Brain microvascular endothelial cell (primary cell): ENCODE data around the gene MED27.
A peak's percentile ranks its signal among the peaks of the same experiment; 100 is the strongest.

Experiments
- DNase-seq: peaks from one replicate; pipeline ENCODE4 v3.0.0-alpha.2; 2020
- H3K27ac ChIP-seq: fragments of 250-450 bp; sonication (Bioruptor Pico); 2 replicates; pipeline ENCODE4 v1.5.1; 2020; ENCODE audit warnings: mild to moderate bottlenecking, moderate library complexity
- H3K27me3 ChIP-seq: fragments of 250-450 bp; sonication (Bioruptor Pico); replicated peaks from 2 replicates; pipeline ENCODE4 v1.5.1; 2020; ENCODE audit warnings: mild to moderate bottlenecking
- H3K36me3 ChIP-seq: fragments of 250-450 bp; sonication (Bioruptor Pico); replicated peaks from 2 replicates; pipeline ENCODE4 v1.5.1; 2020; ENCODE audit warnings: mild to moderate bottlenecking
- H3K4me3 ChIP-seq: 2 replicates; pipeline ENCODE4 v1.5.1; 2011; ENCODE audit warnings: low read depth, mild to moderate bottlenecking, control low read depth, low read length, moderate library complexity
- in situ Hi-C: cut with HindIII; loops from 2 replicates; pipeline ENCODE4 v1.10.0; 2017; ENCODE audit warnings: low sequenced_read_pairs, low pct_ligation_motif_present
- TF ChIP-seq, protein P1 (sequence below): IDR thresholded peaks from 2 replicates; pipeline ENCODE4 v1.5.1; 2011; ENCODE audit warnings: low read depth, mild to moderate bottlenecking, moderate library complexity, low read length, control low read depth, inconsistent platforms; ENCODE audit errors: missing control alignments

MED27 gene

GRCh38 chr9:131986089-131986488 lies 93.6 kb downstream of the MED27 start:
- no peaks in the 10 kb centered on the region for H3K36me3 ChIP-seq
- H3K27ac ChIP-seq: no peak overlapping the region
- no peak for DNase-seq
- in situ Hi-C loops: no loop called here
- no peak overlapping the region for H3K4me3 ChIP-seq
- no peaks in the 10 kb centered on the region for H3K27me3 ChIP-seq
- TF ChIP-seq, protein P1, sequence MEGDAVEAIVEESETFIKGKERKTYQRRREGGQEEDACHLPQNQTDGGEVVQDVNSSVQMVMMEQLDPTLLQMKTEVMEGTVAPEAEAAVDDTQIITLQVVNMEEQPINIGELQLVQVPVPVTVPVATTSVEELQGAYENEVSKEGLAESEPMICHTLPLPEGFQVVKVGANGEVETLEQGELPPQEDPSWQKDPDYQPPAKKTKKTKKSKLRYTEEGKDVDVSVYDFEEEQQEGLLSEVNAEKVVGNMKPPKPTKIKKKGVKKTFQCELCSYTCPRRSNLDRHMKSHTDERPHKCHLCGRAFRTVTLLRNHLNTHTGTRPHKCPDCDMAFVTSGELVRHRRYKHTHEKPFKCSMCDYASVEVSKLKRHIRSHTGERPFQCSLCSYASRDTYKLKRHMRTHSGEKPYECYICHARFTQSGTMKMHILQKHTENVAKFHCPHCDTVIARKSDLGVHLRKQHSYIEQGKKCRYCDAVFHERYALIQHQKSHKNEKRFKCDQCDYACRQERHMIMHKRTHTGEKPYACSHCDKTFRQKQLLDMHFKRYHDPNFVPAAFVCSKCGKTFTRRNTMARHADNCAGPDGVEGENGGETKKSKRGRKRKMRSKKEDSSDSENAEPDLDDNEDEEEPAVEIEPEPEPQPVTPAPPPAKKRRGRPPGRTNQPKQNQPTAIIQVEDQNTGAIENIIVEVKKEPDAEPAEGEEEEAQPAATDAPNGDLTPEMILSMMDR: no peak

DNA sequence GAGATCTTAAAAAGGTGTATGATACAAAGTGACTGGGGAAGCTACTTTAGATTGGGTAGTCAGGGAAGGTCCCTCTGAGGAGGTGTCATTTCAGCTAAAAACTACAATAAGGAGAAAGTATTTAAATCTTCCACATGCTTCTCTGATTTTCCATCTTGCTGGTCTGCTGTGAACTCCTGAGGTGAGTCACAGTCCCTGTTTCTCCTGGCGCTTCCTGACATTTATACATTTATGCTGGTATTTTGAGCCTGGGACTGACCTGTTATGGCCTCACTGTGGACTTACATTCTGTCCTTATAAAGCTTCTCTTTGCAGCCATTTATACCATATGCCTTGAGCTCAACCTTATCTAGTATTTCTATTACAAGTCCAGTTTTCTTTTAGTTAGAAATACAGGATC lies 95.1 kb downstream of the MED27 start:
- no peak for DNase-seq
- Histone ChIP-seq H3K36me3 (no peaks in the 10 kb centered on the region), H3K27me3 (no peaks in the 10 kb centered on the region), H3K4me3 (no peak overlapping the region), H3K27ac (no peak overlapping the region)
- in situ Hi-C loops: no loop called here
- TF ChIP-seq, protein P1: no peak

- H3K36me3 ChIP-seq: no peaks in the 10 kb centered on the region
- no peaks in the 10 kb centered on the region for H3K27me3 ChIP-seq
- TF ChIP-seq, protein P1: no peak
- no peak overlapping the region for H3K27ac ChIP-seq
- DNase-seq: no peak
- in situ Hi-C loops: no loop called here
- no peak overlapping the region for H3K4me3 ChIP-seq
These were observed 96.9 kb downstream of the MED27 start for GRCh38 chr9:131982671-131983239.

DNA sequence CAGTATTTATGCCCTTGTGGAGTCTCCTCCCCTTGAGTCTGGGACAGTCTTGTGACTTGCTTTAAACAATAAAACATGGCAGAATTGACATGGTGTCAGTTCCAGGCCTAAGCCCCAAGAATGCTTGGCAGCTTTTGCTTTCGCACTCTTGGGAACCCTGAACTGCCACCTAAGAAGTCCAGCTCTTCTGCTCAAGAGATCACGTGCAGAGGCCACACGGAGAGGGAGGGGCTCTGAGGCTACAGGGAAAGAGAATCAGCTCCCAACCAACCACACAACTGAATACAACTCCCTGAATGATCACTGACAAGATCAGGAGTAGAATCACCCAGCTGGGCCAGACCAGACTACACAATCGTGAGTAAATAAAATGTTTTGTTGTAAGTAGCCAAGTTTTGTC lies 97.6 kb downstream of the MED27 start:
- Histone ChIP-seq H3K27me3 (no peaks in the 10 kb centered on the region), H3K27ac (no peak overlapping the region), H3K4me3 (no peak overlapping the region), H3K36me3 (no peaks in the 10 kb centered on the region)
- TF ChIP-seq, protein P1: no peak
- DNase-seq: no peak
- in situ Hi-C loops: no loop called here

DNA sequence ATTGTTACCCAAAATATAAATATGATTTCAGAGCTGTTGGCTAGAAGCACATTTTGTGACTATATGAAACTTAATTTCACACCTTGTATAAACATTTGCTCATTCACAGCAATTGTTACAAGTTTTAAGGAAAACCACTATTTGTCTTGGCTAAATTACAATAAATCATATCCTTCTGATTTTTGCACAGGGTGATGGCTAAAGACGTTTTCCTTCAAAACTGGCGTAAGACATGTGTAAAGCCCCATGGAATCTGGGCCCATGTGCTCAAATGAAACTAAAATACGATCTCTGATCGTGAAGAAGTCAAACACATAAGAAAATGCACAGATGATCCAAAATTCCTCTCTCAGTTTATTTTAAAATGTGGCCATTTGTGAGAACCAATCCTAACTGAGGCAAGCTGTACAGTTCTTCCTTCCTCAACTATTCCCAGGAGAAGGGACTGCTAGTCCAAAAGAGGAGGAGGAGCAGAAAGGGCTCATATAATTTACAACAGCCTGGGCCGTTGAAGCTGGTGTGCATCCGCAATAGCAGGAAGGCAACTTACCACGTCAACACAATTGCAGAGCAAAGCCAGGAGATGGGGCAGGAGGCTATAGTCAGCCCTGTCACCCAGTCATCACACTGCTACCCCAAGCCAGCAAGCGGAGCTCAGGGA lies 98.4 kb downstream of the MED27 start:
- peak; percentile 20 for DNase-seq
- H3K27me3 ChIP-seq: no peaks in the 10 kb centered on the region
- TF ChIP-seq, protein P1: no peak
- in situ Hi-C loops: no loop called here
- H3K36me3 ChIP-seq: no peaks in the 10 kb centered on the region
- no peak overlapping the region for H3K27ac ChIP-seq
- no peak overlapping the region for H3K4me3 ChIP-seq
